GM10847 (cell line): ENCODE data around the gene RAX2.

ENCODE experiments used
- POLR2A ChIP-seq: IDR thresholded peaks from 2 replicates; pipeline ENCODE4 v1.6.1; 2011; ENCODE audit not compliant: insufficient read length; ENCODE audit errors: extremely low read depth

RAX2 gene

GRCh38 chr19:3783660-3784584 is 11.9 kb upstream of the RAX2 start:
- no peak for TF ChIP-seq POLR2A

GRCh38 chr19:3782903-3783302 is 10.9 kb upstream of the RAX2 start:
- TF ChIP-seq POLR2A, result no peak

- TF ChIP-seq POLR2A, result no peak
Observed at GRCh38 chr19:3782330-3782729, 10.3 kb upstream of the RAX2 start.

GRCh38 chr19:3781603-3782002 is 9.6 kb upstream of the RAX2 start:
- no peak for TF ChIP-seq POLR2A

GRCh38 chr19:3780786-3781304 is 8.8 kb upstream of the RAX2 start:
- TF ChIP-seq POLR2A, result no peak

- no peak for TF ChIP-seq POLR2A
Observed at GRCh38 chr19:3778899-3779723, 7.1 kb upstream of the RAX2 start.

GRCh38 chr19:3778104-3778867 is 6.3 kb upstream of the RAX2 start:
- no peak for TF ChIP-seq POLR2A

GRCh38 chr19:3776479-3777040 is 4.5 kb upstream of the RAX2 start:
- TF ChIP-seq POLR2A, result no peak

- no peak for TF ChIP-seq POLR2A
Observed at GRCh38 chr19:3775831-3776230, 3.8 kb upstream of the RAX2 start.

- TF ChIP-seq POLR2A, result no peak
Observed at GRCh38 chr19:3775374-3775711, 3.3 kb upstream of the RAX2 start.

- TF ChIP-seq POLR2A, result no peak
Observed at GRCh38 chr19:3774621-3775373, 2.8 kb upstream of the RAX2 start.

GRCh38 chr19:3773814-3774515 is 1.9 kb upstream of the RAX2 start:
- TF ChIP-seq POLR2A, result no peak

GRCh38 chr19:3771000-3771905 is 775 bp downstream of the RAX2 start:
- TF ChIP-seq POLR2A, result no peak
